HG03095 (cell line): ENCODE results near the gene ZNF490.
A peak's percentile ranks its signal among the peaks of the same experiment; 100 is the strongest.
"Not testable (repeated sequence)": the region's sequence is repeated elsewhere in the genome, so short reads cannot be mapped to it uniquely, and the experiment has no call there.

ENCODE experiments used
- ATAC-seq: cut with Tn5 transposase; IDR thresholded peaks from one replicate; pipeline ENCODE4 v1.9.1; 2021; ENCODE audit warnings: moderate library complexity; ENCODE audit not compliant: unreplicated experiment

The ZNF490 gene

GRCh38 chr19:12623361-12624031 is 12.9 kb upstream of the ZNF490 start:
- ATAC-seq, result no peak

GRCh38 chr19:12621253-12622024 is 10.8 kb upstream of the ZNF490 start:
- ATAC-seq, result not testable (repeated sequence)

- no peak for ATAC-seq
Observed at GRCh38 chr19:12617646-12618045, 7.0 kb upstream of the ZNF490 start.

GRCh38 chr19:12611361-12611699 is 717 bp upstream of the ZNF490 start:
- no peak for ATAC-seq

- no peak for ATAC-seq
Observed at GRCh38 chr19:12607631-12608030, 3.0 kb downstream of the ZNF490 start.

GRCh38 chr19:12606796-12607195 is 3.8 kb downstream of the ZNF490 start:
- ATAC-seq, result no peak

GRCh38 chr19:12603714-12604113 is 6.9 kb downstream of the ZNF490 start:
- ATAC-seq, result no peak

GRCh38 chr19:12597594-12597993 is 13.0 kb downstream of the ZNF490 start:
- ATAC-seq, result no peak

GRCh38 chr19:12596927-12597548 is 13.6 kb downstream of the ZNF490 start:
- ATAC-seq, result no peak

- ATAC-seq, result no peak
Observed at GRCh38 chr19:12596485-12596884, 14.1 kb downstream of the ZNF490 start.

- no peak for ATAC-seq
Observed at GRCh38 chr19:12581100-12581499, 29.5 kb downstream of the ZNF490 start.

GRCh38 chr19:12580180-12580694 is 30.4 kb downstream of the ZNF490 start:
- ATAC-seq, result no peak

GRCh38 chr19:12578641-12579040 is 32.0 kb downstream of the ZNF490 start:
- no peak for ATAC-seq

GRCh38 chr19:12574036-12574435 is 36.6 kb downstream of the ZNF490 start:
- ATAC-seq, result no peak

GRCh38 chr19:12567951-12568350 is 42.7 kb downstream of the ZNF490 start:
- ATAC-seq, result no peak

- ATAC-seq, result not testable (repeated sequence)
Observed at GRCh38 chr19:12566380-12566779, 44.2 kb downstream of the ZNF490 start.

- ATAC-seq, result no peak
Observed at GRCh38 chr19:12564016-12564664, 46.5 kb downstream of the ZNF490 start.

- no peak for ATAC-seq
Observed at GRCh38 chr19:12555456-12555930, 55.1 kb downstream of the ZNF490 start.

- ATAC-seq, result peak; percentile 96
Observed at GRCh38 chr19:12551060-12551832, 59.4 kb downstream of the ZNF490 start, which contains the start of gene ZNF564. Gene ZNF564, minus strand, starts transcription at chr19:12551482. Its CDS starts 150 bp downstream, at chr19:12551332.

GRCh38 chr19:12546903-12547302 is 63.7 kb downstream of the ZNF490 start:
- ATAC-seq, result no peak
